T47D (cell line): ENCODE measurements around the gene KIF7.

ENCODE experiments used
- DNase-seq, 2 experiments: peaks; one replicate each; pipeline versions ENCODE4 v3.0.0 to v3.0.0-alpha.2; 2011 to 2012; ENCODE audit warnings: low read depth in 1 of 2, low spot score in 1 of 2
- JUND ChIP-seq: IDR thresholded peaks from 2 replicates; pipeline ENCODE4 v1.6.1; 2012; ENCODE audit warnings: low read depth
- in situ Hi-C: cut with HindIII; loops from 2 replicates; pipeline ENCODE4 v1.10.0; 2016; ENCODE audit warnings: low sequenced_read_pairs, low pct_unique_long_range_greater_than_20kb

The KIF7 gene

GRCh38 chr15:89675606-89676005 is 20.3 kb upstream of the KIF7 start:
- in situ Hi-C loops: no loop called here
- DNase-seq: peak in 1 of 2 experiments; percentile 6
- no peak for TF ChIP-seq JUND

DNA sequence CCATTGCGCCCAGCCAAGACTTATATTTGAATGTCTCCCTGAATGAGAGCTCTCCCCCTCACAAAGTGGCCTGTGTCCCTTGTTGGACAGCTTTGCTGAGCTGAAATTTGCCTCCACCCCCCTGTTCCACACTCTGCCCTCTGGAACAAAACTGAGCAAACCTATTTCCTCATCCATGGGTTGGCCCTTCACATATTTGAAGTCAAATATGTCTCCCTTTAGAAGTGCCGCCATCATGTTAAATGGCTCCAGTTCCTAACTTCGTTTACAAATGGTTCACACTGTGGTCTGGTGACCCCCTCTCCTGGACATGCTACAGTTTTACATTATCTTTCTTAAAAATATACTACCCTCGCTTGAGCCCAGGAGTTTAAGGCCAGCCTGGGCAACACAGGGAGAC is 19.3 kb upstream of the KIF7 start:
- TF ChIP-seq JUND: no peak
- in situ Hi-C loops: no loop called here
- DNase-seq: no peak

- in situ Hi-C loops: no loop called here
- peak in 1 of 2 experiments; percentile 45 for DNase-seq
- no peak for TF ChIP-seq JUND
Observed at GRCh38 chr15:89673165-89673512, 17.9 kb upstream of the KIF7 start.

GRCh38 chr15:89672221-89673164 is 17.2 kb upstream of the KIF7 start:
- peak in 1 of 2 experiments; percentile 1 for DNase-seq
- in situ Hi-C loops: no loop called here
- TF ChIP-seq JUND: no peak

DNA sequence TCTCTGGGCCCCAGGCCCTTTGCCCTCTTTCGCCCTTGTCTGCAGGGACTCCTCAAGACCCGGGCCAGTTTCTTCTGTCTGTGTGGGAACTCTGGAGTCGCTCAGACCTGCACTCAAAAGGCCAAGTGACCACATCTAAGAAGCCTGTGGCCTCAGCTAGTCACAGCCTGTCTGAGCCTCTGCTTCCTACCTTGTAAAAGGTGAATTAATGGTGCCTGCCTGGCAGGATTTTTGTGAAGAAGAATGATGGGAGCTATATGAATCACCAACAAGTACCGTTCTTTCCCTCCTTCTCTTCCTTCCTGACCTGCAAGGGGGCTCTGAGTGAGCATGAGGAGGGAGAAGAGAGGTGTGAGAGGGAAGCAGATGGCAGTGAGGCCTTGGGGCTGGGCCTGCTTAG is 16.4 kb upstream of the KIF7 start:
- in situ Hi-C loops: no loop called here
- peak in 1 of 2 experiments; percentile 4 for DNase-seq
- no peak for TF ChIP-seq JUND

- no peak for TF ChIP-seq JUND
- peak in 1 of 2 experiments; percentile 6 for DNase-seq
- in situ Hi-C loops: no loop called here
Observed at GRCh38 chr15:89670971-89671560, 15.8 kb upstream of the KIF7 start.

DNA sequence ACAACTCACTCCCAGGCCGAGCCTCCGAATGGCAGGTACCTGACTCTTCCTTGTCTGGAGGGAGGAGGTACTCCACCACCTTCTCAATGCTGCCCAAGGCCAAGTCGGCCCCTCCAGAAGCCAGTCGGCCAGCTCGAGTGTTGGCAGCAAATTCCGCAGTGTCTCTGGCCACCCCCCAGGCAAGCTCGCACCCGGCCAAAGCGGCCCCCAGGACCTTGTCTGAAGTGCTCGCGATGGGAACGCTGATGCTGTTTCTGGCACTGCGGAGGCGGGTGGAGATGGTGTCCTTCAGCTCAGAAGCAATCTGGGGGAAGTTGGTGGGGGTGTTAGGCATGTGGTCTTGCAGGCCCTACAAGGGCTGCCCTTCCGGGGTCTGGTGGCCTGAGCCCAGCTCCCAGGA is 14.7 kb upstream of the KIF7 start:
- in situ Hi-C loops: no loop called here
- DNase-seq: no peak
- TF ChIP-seq JUND: no peak

DNA sequence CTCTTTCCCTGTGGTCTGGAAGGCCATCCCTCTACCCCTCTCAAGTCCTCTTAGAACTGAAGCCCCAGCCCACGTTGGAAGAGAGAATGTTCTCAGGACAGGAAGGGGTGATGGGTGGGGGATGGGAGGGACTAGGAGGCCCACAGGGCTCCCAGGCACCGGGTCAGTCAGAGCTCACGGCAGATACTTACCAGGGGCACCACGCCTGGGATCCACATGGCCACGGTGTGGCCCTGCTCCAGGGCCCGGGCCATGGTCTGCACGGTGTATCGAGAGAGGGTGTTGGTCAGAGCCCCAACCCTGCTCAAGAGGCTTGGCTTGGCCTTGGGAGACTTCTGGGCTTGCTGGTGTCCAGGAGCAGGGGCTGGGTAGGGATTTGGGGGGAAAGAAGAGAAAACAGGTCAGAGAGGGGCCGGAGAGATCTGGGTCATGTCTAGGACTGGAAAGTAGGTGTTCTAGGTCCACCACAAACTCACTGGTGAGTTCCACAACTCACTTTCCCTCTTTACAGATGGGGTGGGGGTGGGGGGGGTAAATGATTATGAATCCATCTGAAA is 14.1 kb upstream of the KIF7 start:
- DNase-seq: peak in 1 of 2 experiments; percentile 4
- in situ Hi-C loops: no loop called here
- TF ChIP-seq JUND: no peak

- TF ChIP-seq JUND: no peak
- DNase-seq: no peak
- in situ Hi-C loops: no loop called here
Observed at GRCh38 chr15:89668171-89668570, 12.9 kb upstream of the KIF7 start.

DNA sequence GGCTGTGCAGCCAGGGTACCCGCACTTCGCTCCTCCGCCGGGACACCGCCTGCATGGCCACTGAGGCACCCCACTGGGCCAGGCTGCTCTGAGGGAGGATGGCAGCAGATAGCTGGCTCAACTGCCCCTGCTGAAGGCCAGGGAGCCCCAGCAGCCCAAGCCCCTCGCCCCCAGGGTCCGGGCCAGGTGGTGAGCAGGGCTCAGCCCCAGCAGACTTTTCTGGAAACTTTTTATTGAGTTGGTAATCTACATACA is 12.4 kb upstream of the KIF7 start:
- in situ Hi-C loops: no loop called here
- TF ChIP-seq JUND: no peak
- DNase-seq: peak in 1 of 2 experiments; percentile 1

DNA sequence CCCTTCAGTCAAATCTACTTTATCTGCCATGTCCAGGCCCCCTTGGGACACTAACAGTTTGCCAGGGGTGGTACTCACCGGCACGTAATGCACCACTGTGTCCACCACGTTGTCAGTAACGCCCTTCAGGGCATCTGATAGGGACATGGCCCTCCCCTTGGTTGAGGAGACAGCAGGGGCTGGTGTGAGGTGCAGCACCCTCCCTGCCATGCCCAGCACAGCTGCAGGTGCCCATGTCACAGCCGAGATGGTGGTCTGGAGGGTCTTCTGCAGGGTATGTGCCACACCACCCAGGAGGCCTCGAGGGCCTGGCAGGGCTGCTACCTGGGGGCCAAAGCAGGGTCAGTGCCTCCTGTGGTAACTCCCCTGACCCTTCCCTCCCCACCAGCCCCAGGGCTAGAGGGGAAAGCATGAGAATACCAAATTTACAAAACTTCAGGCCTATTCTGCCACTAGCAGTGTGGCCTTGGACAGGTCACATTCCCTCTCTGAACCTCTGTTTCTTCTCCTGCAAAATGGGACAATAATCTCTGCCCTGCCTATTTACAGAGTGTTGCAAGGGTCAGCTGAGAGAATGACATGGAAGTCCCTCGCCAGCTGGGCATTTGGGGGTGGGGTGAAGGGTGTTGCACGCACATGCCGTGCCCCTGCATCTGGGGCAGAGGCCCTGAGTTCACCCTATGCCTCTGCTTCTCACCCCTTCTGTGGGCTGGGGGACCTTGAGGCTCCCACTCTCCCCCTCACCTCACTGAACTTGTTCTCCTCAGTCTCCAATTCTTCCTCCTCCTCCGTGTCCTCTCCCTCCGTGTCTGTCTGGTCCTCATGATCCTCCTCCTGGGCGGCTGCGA is 11.8 kb upstream of the KIF7 start:
- TF ChIP-seq JUND: no peak
- peak in 1 of 2 experiments; percentile 6 for DNase-seq
- in situ Hi-C loops: no loop called here

- TF ChIP-seq JUND: no peak
Observed at GRCh38 chr15:89666184-89666857, 11.1 kb upstream of the KIF7 start.

More at GRCh38 chr15:89666184-89666857, 11.1 kb upstream of the KIF7 start:
- peak in 1 of 2 experiments; percentile 2 for DNase-seq
- in situ Hi-C loops: no loop called here
